BE2C (cell line): Measurements from ENCODE around the gene TMEM38A.
"Not testable (repeated sequence)": the region's sequence is repeated elsewhere in the genome, so short reads cannot be mapped to it uniquely, and the experiment has no call there.

ENCODE experiments used
- DNase-seq: peaks from one replicate; pipeline ENCODE4 v3.0.0-alpha.2; 2020
- H3K27me3 ChIP-seq: fragments of 250-450 bp; sonication (Bioruptor Pico); 2 replicates; pipeline ENCODE4 v1.5.1; 2020; ENCODE audit warnings: mild to moderate bottlenecking
- H3K36me3 ChIP-seq: fragments of 250-450 bp; sonication (Bioruptor Pico); 2 replicates; pipeline ENCODE4 v1.5.1; 2020; ENCODE audit warnings: mild to moderate bottlenecking
- H3K4me1 ChIP-seq: fragments of 250-450 bp; sonication (Bioruptor Pico); 2 replicates; pipeline ENCODE4 v1.5.1; 2020
- H3K4me3 ChIP-seq: 2 replicates; pipeline ENCODE4 v1.5.1; 2011; ENCODE audit warnings: low read depth, low read length
- H3K9me3 ChIP-seq: fragments of 250-450 bp; sonication (Bioruptor Pico); 2 replicates; pipeline ENCODE4 v1.5.1; 2020
- TF ChIP-seq, protein P1 (sequence below): IDR thresholded peaks from 2 replicates; pipeline ENCODE4 v1.5.1; 2012; ENCODE audit warnings: mild to moderate bottlenecking, low read depth, low read length

Gene TMEM38A

DNA sequence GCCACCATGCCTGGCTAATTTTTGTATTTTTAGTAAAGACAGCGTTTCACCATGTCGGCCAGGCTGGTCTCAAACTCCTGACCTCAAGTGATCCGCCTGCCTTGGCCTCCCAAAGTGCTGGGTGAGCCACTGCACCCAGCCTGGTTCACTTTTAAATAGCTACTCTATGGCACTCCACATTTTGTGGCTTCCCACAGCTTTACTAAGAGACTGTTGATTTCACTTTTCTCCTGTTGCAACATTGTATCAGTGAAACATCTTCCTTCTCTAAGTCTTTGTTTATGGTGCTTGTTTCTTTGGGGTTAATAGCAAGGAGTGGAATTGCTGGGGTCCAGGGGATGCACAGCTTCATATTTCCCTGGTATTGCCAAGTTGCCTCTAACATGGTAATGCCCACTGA is 12.3 kb downstream of the TMEM38A start:
- no peak for DNase-seq
- no peaks in the 10 kb centered on the region for H3K27me3 ChIP-seq
- H3K36me3 ChIP-seq: no peaks in the 10 kb centered on the region
- H3K4me3 ChIP-seq: no peak overlapping the region
- no peaks in the 10 kb centered on the region for H3K4me1 ChIP-seq
- no peaks in the 10 kb centered on the region for H3K9me3 ChIP-seq
- TF ChIP-seq, protein P1, sequence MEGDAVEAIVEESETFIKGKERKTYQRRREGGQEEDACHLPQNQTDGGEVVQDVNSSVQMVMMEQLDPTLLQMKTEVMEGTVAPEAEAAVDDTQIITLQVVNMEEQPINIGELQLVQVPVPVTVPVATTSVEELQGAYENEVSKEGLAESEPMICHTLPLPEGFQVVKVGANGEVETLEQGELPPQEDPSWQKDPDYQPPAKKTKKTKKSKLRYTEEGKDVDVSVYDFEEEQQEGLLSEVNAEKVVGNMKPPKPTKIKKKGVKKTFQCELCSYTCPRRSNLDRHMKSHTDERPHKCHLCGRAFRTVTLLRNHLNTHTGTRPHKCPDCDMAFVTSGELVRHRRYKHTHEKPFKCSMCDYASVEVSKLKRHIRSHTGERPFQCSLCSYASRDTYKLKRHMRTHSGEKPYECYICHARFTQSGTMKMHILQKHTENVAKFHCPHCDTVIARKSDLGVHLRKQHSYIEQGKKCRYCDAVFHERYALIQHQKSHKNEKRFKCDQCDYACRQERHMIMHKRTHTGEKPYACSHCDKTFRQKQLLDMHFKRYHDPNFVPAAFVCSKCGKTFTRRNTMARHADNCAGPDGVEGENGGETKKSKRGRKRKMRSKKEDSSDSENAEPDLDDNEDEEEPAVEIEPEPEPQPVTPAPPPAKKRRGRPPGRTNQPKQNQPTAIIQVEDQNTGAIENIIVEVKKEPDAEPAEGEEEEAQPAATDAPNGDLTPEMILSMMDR: no peak

DNA sequence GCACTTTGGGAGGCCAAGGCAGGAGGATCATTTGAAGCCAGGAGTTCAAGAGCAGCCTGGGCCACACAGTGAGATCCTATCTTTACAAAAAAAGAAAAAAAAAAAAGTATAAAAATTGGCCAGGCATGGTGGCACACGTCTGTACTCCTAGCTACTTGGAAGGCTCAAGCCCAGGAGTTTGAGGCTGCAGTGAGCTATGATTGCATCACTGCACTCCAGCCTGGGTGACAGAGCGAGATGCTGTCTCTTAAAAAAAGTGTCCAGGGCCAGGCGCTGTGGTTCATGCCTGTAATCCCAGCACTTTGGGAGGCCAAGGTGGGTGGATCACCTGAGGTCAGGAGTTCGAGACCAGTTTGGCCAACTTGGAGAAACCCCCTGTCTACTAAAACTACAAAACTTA is 12.9 kb downstream of the TMEM38A start:
- H3K9me3 ChIP-seq, DNase-seq, H3K4me3 ChIP-seq, H3K27me3 ChIP-seq, H3K4me1 ChIP-seq, H3K36me3 ChIP-seq: not testable (repeated sequence)

DNA sequence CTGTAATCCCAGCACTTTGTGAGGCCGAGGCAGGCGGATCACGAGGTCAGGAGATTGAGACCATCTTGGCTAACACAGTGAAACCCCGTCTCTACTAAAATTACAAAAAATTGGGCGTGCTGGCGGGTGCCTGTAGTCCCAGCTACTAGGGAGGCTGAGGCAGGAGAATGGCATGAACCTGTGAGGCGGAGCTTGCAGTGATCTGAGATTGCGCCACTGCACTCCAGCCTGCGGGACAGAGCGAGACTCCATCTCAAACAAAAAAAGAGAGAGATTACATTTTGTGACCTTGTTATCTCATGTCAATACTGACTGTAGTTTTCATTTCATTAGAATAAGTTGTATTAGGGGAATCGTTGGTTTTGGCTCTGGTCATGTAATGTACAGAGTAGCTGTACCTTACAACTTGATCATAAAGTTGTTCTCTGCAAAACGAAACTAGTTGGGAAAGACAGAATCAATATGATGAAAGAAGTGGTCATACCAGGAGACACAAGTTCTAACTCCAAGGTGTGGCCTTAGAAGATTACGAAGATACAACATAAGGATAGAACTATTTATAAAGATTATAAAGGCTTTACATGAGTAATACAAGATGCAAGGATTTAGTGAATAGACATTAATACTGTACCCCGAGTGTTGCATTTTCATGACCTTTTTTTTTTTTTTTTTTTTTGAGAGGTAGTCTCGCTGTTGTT is 15.3 kb downstream of the TMEM38A start:
- TF ChIP-seq, protein P1: no peak
- peaks cover 3% of the 10 kb centered on the region; the same call in 1 of the 2 replicates for H3K9me3 ChIP-seq
- peaks cover 13% of the 10 kb centered on the region for H3K36me3 ChIP-seq
- H3K4me1 ChIP-seq: no peaks in the 10 kb centered on the region
- no peaks in the 10 kb centered on the region for H3K27me3 ChIP-seq
- H3K4me3 ChIP-seq: no peak overlapping the region
- no peak for DNase-seq

DNA sequence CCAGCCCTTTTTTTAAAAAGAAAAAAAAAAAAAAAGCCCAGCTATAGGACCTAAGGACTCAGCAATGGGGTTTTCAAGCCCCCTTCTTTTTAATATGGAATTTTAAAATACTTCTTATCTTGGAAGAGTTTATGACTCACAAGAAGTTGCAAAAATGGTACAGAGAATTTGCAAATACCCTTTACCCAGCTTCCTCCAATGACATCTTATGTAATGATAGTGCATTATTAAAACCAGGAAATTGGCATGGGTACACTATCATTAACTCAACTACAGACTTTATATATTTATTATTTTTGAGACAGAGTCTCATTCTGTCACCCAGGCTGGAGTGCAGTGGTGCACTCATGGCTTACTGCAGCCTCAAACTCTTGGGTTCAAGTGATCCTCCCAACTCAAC is 16.1 kb downstream of the TMEM38A start:
- H3K36me3 ChIP-seq: peaks cover 21% of the 10 kb centered on the region
- H3K4me3 ChIP-seq: no peak overlapping the region
- H3K27me3 ChIP-seq: no peaks in the 10 kb centered on the region
- DNase-seq: no peak
- no peaks in the 10 kb centered on the region for H3K4me1 ChIP-seq
- TF ChIP-seq, protein P1: no peak
- peaks cover 3% of the 10 kb centered on the region; the same call in 1 of the 2 replicates for H3K9me3 ChIP-seq

DNA sequence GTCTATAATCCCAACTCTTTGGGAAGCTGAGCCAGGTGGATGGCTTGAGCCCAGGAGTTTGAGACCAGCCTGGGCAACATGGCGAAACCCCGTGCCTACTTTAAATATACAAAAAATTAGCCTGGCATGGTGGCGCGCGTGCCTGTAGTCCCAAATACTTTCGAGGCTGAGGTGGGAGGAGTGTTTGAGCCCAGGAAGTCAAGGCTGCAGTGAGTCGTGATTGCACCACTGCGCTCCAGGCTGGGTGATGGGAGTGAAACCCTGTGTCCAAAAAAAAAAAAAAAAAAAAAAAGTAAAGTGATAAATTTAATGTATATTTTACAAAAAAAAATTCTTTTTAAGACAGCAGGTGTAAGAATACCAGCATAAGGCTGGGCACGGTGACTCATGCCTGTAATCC is 17.6 kb downstream of the TMEM38A start:
- Histone ChIP-seq H3K36me3 (peaks cover 21% of the 10 kb centered on the region), H3K9me3 (peaks cover 3% of the 10 kb centered on the region; the same call in 1 of the 2 replicates), H3K4me3 (no peak overlapping the region), H3K4me1 (no peaks in the 10 kb centered on the region), H3K27me3 (no peaks in the 10 kb centered on the region)
- TF ChIP-seq, protein P1: no peak
- no peak for DNase-seq

DNA sequence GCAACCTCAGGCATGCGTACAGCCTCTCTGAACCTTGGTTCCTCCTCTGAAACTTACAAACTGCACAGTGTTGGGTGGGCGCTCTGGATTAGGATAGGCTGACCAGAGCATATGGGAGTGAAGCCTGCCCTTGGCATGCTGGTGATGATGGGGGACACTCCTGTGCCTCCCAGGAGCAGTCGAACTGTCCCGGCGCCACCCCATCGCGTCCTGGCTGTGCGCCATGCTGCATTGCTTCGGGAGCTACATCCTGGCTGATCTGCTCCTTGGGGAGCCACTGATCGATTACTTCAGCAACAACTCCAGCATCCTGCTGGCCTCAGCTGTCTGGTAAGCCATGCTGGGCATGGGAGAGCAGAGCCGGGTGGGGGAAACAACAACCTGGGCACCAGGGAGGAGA is 18.9 kb downstream of the TMEM38A start:
- TF ChIP-seq, protein P1: no peak
- peaks cover 3% of the 10 kb centered on the region; the same call in 1 of the 2 replicates for H3K9me3 ChIP-seq
- no peaks in the 10 kb centered on the region for H3K4me1 ChIP-seq
- no peak for DNase-seq
- H3K36me3 ChIP-seq: peaks cover 21% of the 10 kb centered on the region
- H3K27me3 ChIP-seq: no peaks in the 10 kb centered on the region
- H3K4me3 ChIP-seq: no peak overlapping the region

DNA sequence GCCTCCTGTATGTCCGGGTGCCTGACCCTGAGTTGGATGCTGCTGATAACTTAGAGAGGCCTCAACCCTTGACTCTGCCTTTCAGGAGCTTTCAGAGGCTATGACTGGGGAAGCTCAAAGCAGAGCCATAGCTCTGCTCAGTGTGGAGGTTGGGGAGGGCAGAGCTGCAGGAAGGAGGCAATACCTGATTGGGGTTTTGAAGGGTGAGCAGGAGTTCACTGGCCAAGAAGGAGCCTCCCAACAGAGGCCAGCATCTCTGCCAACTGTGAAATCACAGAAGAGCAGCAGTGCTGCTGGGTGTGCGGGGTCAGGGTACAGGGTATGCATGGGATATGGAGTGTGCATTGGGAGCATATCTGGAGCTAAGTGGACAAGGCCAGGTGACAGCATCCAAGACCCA is 21.6 kb downstream of the TMEM38A start:
- TF ChIP-seq, protein P1: no peak
- Histone ChIP-seq H3K27me3 (no peaks in the 10 kb centered on the region), H3K4me3 (no peak overlapping the region), H3K9me3 (peaks cover 3% of the 10 kb centered on the region; the same call in 1 of the 2 replicates), H3K4me1 (no peaks in the 10 kb centered on the region), H3K36me3 (peaks cover 21% of the 10 kb centered on the region)
- no peak for DNase-seq
